Smooth muscle cell of the brain vasculature (primary cell): ENCODE data around the gene DEPP1.

Experiments
- DNase-seq: peaks from one replicate; pipeline ENCODE4 v3.0.0-alpha.2; 2012; ENCODE audit warnings: low read depth, low spot score

Gene DEPP1

GRCh38 chr10:44967616-44968015 is 11.0 kb downstream of the DEPP1 start:
- no peak for DNase-seq

DNA sequence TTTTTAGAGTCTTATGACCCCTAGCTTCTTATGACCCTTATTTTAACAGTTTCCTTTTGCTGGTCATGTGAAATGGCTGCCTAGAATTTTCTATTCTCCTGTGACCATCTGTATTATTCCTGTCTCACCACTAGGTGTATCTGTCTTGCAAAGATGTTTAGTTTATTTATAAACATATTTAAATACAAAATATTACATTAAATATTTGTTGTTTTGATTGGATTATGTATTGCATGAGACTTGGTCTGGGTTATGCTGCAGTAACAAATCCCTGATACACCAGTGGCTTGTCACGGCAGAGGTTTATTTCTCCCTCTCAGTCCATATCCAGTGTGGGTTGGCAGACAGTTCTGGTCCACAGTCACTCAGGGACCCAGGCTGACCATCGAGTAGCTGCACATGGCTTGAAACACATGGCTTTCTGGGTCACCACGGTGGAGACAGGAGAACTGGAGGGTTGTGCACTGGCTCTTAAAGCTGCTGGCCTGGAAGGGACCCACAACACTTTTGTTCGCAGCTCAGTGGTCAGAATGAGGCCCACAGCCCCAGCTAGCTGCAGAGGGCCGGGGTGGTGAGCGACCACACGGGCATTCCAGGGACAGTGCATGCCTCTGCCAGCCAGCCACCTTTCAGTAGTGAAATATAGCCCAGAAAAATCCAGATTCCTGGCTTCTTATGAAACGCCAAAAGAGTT is 11.6 kb downstream of the DEPP1 start:
- DNase-seq, result no peak

GRCh38 chr10:44966129-44966815 is 12.3 kb downstream of the DEPP1 start:
- DNase-seq, result no peak

- no peak for DNase-seq
Measured at GRCh38 chr10:44965651-44966097, 12.9 kb downstream of the DEPP1 start.

- no peak for DNase-seq
Measured at GRCh38 chr10:44965104-44965503, 13.5 kb downstream of the DEPP1 start.

GRCh38 chr10:44963772-44964633 is 14.6 kb downstream of the DEPP1 start:
- no peak for DNase-seq

DNA sequence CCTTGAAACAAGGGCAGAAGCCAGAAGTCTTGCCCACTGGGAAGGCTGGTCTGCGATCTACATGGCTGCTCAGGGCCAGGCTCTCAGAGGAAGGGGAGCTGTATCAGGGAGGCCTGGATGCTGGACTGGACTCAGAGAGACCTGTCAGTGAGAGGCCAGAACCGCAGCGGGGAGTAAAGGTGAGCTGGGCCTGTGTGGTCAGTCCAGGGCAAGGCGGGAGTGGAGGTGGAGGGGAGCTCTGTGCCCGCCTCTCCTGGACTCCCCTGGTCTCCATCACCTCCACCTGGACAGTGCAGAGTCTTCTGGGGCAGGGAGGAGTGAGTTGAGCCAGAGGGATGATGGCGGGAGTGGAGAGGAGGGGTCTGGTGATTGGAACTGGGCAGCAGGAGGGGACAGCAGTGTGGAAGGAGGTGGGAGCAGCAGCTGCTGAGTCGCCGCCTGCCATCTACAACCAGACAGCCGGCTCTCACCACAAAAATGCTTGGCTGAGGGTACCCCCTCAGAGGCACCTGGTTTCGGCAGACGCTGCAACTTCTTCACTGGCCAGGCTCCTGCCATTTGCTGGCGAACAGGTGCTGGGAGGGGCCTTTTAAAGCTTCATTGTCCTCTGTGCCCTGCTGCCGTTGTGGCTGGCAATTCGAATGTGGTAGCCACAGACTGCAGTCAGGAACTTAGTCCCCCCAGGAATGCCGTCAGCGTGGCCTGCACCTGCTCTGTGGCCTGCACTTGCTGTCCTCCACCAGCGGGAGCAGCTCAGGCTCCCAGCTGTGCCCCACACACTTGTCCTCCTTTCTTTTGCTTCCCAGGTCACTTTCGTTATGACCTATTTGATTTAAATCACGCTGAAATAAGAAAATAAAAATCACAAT is 15.5 kb downstream of the DEPP1 start:
- DNase-seq, result no peak

- DNase-seq, result no peak
Measured at GRCh38 chr10:44961931-44962750, 16.5 kb downstream of the DEPP1 start.

- no peak for DNase-seq
Measured at GRCh38 chr10:44961230-44961571, 17.4 kb downstream of the DEPP1 start.

DNA sequence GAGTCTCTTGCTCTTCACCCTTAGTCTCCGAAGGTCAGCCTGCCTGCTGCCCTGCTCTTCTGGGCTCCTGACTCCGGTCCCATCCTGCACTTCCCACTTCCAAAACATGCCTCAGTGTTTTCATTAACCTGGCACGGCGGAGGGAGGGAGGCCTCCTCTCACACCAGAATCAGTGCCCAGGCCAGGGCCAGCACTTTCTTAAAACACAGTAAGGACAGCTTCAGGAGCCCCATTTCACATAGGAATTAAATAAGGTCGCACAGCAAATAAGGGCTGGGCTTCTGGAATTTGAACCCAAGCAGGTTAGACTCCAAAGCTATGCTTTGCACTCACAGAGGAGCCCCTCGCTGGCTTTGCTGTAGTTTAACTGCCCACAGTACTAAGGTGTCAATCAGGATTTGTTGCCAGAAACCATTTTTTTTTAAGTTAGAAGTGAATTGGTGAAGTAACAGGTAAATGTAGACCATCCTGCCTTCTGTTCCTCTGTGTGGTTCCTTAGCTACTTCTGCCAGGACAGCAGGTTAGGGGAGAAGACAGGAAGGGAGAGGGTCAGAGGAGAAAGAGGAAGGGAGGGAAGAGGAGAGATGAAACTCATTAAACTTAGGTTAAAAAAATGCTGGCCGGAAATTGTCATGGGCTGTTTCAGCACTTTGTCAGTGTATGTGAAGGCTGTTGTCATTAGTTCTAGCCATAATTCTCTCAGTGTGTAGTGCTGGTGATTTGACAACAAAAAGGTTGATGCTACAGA is 18.0 kb downstream of the DEPP1 start:
- no peak for DNase-seq

DNA sequence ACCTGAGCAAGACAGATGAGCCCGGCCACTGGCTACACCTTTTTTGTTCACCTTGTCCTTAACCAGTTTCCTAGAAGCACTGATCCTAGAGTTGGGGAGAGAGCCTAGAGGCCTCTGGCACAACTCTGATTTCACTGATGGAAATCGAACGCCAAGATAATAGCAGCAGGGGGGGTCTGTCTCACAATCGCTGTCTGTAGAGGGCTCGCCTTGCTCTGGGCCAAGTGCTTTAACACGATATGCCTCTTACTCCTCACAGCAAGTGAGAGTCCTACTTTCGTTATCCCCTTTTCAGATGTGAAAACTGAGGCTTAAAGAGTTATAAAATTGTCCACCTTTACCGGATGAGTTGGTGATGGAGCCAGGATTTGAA is 18.5 kb downstream of the DEPP1 start:
- DNase-seq, result no peak

- no peak for DNase-seq
Measured at GRCh38 chr10:44959247-44960087, 19.1 kb downstream of the DEPP1 start, which contains the start of gene RASSF4. Gene RASSF4, plus strand, starts transcription at chr10:44959802. Its CDS starts 10,401 bp downstream, at chr10:44970203.

- DNase-seq, result no peak
Measured at GRCh38 chr10:44958898-44959246, 19.7 kb downstream of the DEPP1 start.

GRCh38 chr10:44958196-44958897 is 20.3 kb downstream of the DEPP1 start:
- DNase-seq, result no peak

DNA sequence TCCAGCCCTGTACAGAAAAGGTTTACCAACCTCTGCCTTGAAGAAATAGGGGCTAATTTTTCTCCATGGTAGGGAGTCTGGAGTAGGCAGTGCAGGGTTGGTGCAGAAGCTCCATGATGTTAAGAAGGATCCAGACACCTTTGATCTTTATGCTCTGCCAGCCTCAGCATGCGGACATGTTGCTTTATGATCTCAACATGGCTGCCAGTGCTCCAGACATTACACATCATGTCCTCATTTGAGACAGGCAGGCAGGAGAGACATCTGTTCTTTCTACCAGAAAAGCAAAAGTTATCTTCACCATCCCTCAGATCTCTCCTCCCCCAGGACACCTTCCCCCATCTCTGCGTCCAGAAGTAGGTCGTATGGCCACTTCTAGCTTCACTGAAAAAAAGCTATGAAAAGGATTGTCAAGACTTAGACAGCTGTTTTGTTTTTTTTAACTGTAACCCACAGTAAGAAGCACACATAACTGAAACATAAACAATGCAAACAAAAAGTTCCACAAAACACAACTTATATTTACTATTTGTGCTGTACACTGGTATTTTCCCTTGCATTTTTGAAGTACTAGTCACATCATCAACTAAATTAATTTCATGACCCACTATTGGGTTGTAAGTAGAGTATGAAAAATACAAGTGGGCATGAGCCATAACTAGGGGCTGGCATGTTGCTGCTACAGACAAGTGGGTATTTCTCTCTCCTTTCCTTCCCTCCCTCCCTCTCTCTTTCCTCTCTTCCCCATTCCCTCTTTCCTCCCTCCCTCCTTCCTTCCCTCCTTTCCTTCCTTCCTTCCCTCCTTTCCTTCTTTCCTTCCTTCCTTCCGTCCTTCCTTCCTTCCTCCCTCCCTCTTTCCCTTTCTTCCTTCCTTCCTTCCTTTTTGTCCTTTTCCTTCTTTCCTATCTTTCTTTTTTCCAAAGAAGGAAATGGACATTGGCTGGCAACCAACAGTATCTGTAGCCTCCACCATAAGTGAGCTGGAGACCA is 21.6 kb downstream of the DEPP1 start:
- no peak for DNase-seq

DNA sequence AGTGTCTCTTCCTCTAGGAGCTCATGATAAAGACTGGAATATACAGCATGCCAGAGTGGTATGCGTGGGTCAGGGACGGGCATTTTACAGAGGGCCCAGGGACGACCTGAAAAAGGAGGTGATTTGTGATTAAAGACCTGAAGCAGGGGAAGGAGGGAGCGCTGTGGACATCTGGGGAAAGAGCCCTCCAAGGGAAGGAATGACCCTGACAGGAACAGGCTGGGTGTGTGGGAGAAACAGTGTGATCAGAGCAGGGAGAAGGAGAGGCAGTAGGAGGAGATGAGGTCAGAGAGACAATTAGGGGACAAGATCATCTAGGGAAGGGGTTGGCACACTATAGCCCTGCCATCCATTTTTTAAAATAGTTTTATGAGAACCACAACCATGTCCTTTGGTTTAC is 22.4 kb downstream of the DEPP1 start:
- no peak for DNase-seq

GRCh38 chr10:44955413-44956070 is 23.1 kb downstream of the DEPP1 start:
- DNase-seq, result no peak
